IPS DF 6.9 (cell line): ENCODE results near the gene HTRA2.
A peak's percentile ranks its signal among the peaks of the same experiment; 100 is the strongest.

Experiments used
- DNase-seq: peaks from one replicate; pipeline ENCODE4 v3.0.0-alpha.2; 2013; ENCODE audit warnings: low read depth, low spot score
- H3K27ac ChIP-seq: one replicate; pipeline ENCODE4 v1.5.1; 2013; ENCODE audit warnings: low read length, control low read depth
- H3K27me3 ChIP-seq: 2 replicates; pipeline ENCODE4 v1.6.1; 2013; ENCODE audit warnings: mild to moderate bottlenecking, low read length; ENCODE audit not compliant: control insufficient read depth, insufficient read depth
- H3K36me3 ChIP-seq: 2 replicates; pipeline ENCODE4 v1.6.1; 2013; ENCODE audit warnings: low read length; ENCODE audit not compliant: control insufficient read depth, insufficient read depth
- H3K4me1 ChIP-seq: 2 replicates; pipeline ENCODE4 v1.6.1; 2013; ENCODE audit warnings: low read length; ENCODE audit not compliant: control insufficient read depth, insufficient read depth
- H3K4me3 ChIP-seq: 2 replicates; pipeline ENCODE4 v1.5.1; 2013; ENCODE audit warnings: mild to moderate bottlenecking, low read length
- H3K9me3 ChIP-seq: 2 replicates; pipeline ENCODE4 v1.6.1; 2013; ENCODE audit warnings: low read length, inconsistent platforms; ENCODE audit not compliant: control insufficient read depth, insufficient read depth
- WGBS: extraction: QIAGEN DNeasy Blood & Tissue Kit; methylation state at CpG from one replicate; pipeline ENCODE4 v1.1.7; 2013; ENCODE audit warnings: mixed read lengths, missing lambda C conversion rate; ENCODE audit not compliant: insufficient read length, insufficient coverage; 5-methylcytosine and 5-hydroxymethylcytosine counted together

Gene HTRA2

GRCh38 chr2:74522516-74522915 lies 7.2 kb upstream of the HTRA2 start:
- H3K36me3 ChIP-seq: peaks cover 7% of the 10 kb centered on the region; the same call in 1 of the 2 replicates
- no peak overlapping the region for H3K27ac ChIP-seq
- H3K4me1 ChIP-seq: no peaks in the 10 kb centered on the region
- H3K27me3 ChIP-seq: peaks cover 15% of the 10 kb centered on the region; the same call in 1 of the 2 replicates
- no peak for DNase-seq
- WGBS: no CpG with 5 or more reads among the region's 3 CpGs
- no peak overlapping the region for H3K4me3 ChIP-seq
- H3K9me3 ChIP-seq: no peaks in the 10 kb centered on the region

GRCh38 chr2:74524005-74524404 lies 5.7 kb upstream of the HTRA2 start:
- Histone ChIP-seq H3K4me1 (no peaks in the 10 kb centered on the region), H3K36me3 (peaks cover 10% of the 10 kb centered on the region; the same call in 1 of the 2 replicates), H3K4me3 (no peak overlapping the region), H3K9me3 (no peaks in the 10 kb centered on the region), H3K27me3 (peaks cover 4% of the 10 kb centered on the region; the same call in 1 of the 2 replicates), H3K27ac (no peak overlapping the region)
- no peak for DNase-seq
- no CpG with 5 or more reads among the region's 9 CpGs for WGBS

GRCh38 chr2:74524955-74525716 lies 4.6 kb upstream of the HTRA2 start:
- Histone ChIP-seq H3K36me3 (peaks cover 10% of the 10 kb centered on the region; the same call in 1 of the 2 replicates), H3K4me3 (no peak overlapping the region), H3K9me3 (no peaks in the 10 kb centered on the region), H3K27ac (no peak overlapping the region), H3K4me1 (no peaks in the 10 kb centered on the region), H3K27me3 (0 out of 2 replicates have a peak, but pooled peaks cover 3% of the 10 kb centered on the region)
- WGBS: no CpG with 5 or more reads among the region's 10 CpGs
- no peak for DNase-seq

GRCh38 chr2:74525717-74526648 lies 3.8 kb upstream of the HTRA2 start, which contains the start of gene DQX1:
DQX1 (minus strand) TSS chr2:74526231; CDS start chr2:74525729, 502 bp downstream.
- Histone ChIP-seq H3K36me3 (peaks cover 10% of the 10 kb centered on the region; the same call in 1 of the 2 replicates), H3K4me3 (no peak within 1 kb of the TSS), H3K9me3 (no peaks in the 10 kb centered on the region), H3K27me3 (0 out of 2 replicates have a peak, but pooled peaks cover 3% of the 10 kb centered on the region), H3K27ac (no peak within 1 kb of the TSS), H3K4me1 (peaks cover 3% of the 10 kb centered on the region)
- DNase-seq: no peak
- WGBS: no CpG with 5 or more reads among the region's 11 CpGs

- Histone ChIP-seq H3K9me3 (no peaks in the 10 kb centered on the region), H3K4me1 (peaks cover 3% of the 10 kb centered on the region), H3K4me3 (no peak overlapping the region), H3K36me3 (peaks cover 10% of the 10 kb centered on the region; the same call in 1 of the 2 replicates), H3K27me3 (0 out of 2 replicates have a peak, but pooled peaks cover 3% of the 10 kb centered on the region), H3K27ac (no peak overlapping the region)
- DNase-seq: no peak
- no CpG with 5 or more reads among the region's 11 CpGs for WGBS
Observed at GRCh38 chr2:74526649-74527230, 3.0 kb upstream of the HTRA2 start.

GRCh38 chr2:74527741-74528140 lies 2.0 kb upstream of the HTRA2 start:
- Histone ChIP-seq H3K4me3 (no peak overlapping the region), H3K36me3 (peaks cover 14% of the 10 kb centered on the region; the same call in 1 of the 2 replicates), H3K9me3 (no peaks in the 10 kb centered on the region), H3K27me3 (no peaks in the 10 kb centered on the region), H3K27ac (no peak overlapping the region), H3K4me1 (peaks cover 3% of the 10 kb centered on the region)
- DNase-seq: no peak
- WGBS: no CpG with 5 or more reads among the region's 9 CpGs

GRCh38 chr2:74528600-74529356 lies 955 bp upstream of the HTRA2 start:
- Histone ChIP-seq H3K27ac (no peak overlapping the region), H3K4me1 (peaks cover 3% of the 10 kb centered on the region), H3K27me3 (no peaks in the 10 kb centered on the region), H3K9me3 (no peaks in the 10 kb centered on the region), H3K4me3 (peak overlapping the region; percentile 99), H3K36me3 (peaks cover 16% of the 10 kb centered on the region; the same call in 1 of the 2 replicates)
- WGBS: no CpG with 5 or more reads among the region's 29 CpGs
- DNase-seq: no peak

- H3K4me1 ChIP-seq: peaks cover 3% of the 10 kb centered on the region
- WGBS: no CpG with 5 or more reads among the region's 54 CpGs
- no peak for DNase-seq
- no peak overlapping the region for H3K27ac ChIP-seq
- H3K27me3 ChIP-seq: no peaks in the 10 kb centered on the region
- peaks cover 18% of the 10 kb centered on the region; the same call in 1 of the 2 replicates for H3K36me3 ChIP-seq
- no peaks in the 10 kb centered on the region for H3K9me3 ChIP-seq
- peak overlapping the region; percentile 99; the same call in 1 of the 2 replicates for H3K4me3 ChIP-seq
Observed at GRCh38 chr2:74530239-74531187, 780 bp downstream of the HTRA2 start.

- Histone ChIP-seq H3K27me3 (no peaks in the 10 kb centered on the region), H3K36me3 (peaks cover 15% of the 10 kb centered on the region; the same call in 1 of the 2 replicates), H3K4me3 (no peak overlapping the region), H3K27ac (no peak overlapping the region), H3K4me1 (peaks cover 3% of the 10 kb centered on the region), H3K9me3 (no peaks in the 10 kb centered on the region)
- DNase-seq: no peak
- WGBS: no CpG with 5 or more reads among the region's 7 CpGs
Observed at GRCh38 chr2:74531666-74532065, 1.9 kb downstream of the HTRA2 start.
